ENCODE data around the gene IMP4. TPM values are rescaled to one million over a fixed set of nuclear protein-coding genes. Genes with fewer than 3 reads are reported as not detected.

The IMP4 gene
- total and polyA plus RNA-seq, 2 experiments from 2014 or later, result 87.8 to 147 TPM

DNA sequence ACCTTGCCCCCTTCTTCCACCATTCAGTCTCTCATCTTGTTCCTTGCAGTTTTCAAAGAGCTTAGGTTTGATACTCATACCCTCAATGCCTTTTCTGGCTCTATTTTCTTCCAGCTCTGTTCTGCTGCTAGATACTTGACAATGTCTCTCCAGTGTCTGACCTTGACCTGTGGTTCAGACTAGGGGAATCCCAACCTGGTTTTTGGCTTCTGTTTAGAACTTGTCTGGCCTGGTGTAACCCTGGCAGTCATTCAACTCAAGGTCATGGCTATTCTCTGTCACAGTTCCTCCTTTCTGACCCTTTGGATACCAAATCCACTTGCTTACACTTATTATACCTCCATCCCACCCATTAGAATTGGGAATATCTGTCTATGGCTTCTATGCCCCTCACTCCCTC lies 31.8 kb upstream of the IMP4 start:
- peaks cover 2% of the 10 kb centered on the region for H3K27me3 Mint-ChIP-seq (ENCODE audit: insufficient read depth, low read depth, poor library complexity)

More for the DNA sequence above, 31.8 kb upstream of the IMP4 start:
- ATAC-seq (no peak), DNase-seq (ENCODE audit: low spot score) (no peak)
- Histone ChIP-seq H3K36me3 (ENCODE audit: insufficient read depth) (no peaks in the 10 kb centered on the region), H3K4me2 (no peak overlapping the region), H3K4me3 (no peak overlapping the region), H3F3A (replicated peaks; ENCODE audit: low read depth) (no peaks in the 10 kb centered on the region), H3K4me1 (ENCODE audit: insufficient read depth) (no peaks in the 10 kb centered on the region), H3K27ac (ENCODE audit: low read depth) (no peak overlapping the region), H4K20me1 (replicated peaks; ENCODE audit: insufficient read depth) (no peaks in the 10 kb centered on the region), H3K79me2 (replicated peaks; ENCODE audit: insufficient read depth) (no peaks in the 10 kb centered on the region), H3K9me2 (ENCODE audit: insufficient read depth) (no peaks in the 10 kb centered on the region), H2AFZ (no peak overlapping the region), H3K27me3 (ENCODE audit: insufficient read depth) (no peaks in the 10 kb centered on the region)
- Mint-ChIP-seq H3K27ac (no peak overlapping the region), H3K4me1 (no peaks in the 10 kb centered on the region), H3K9me3 (no peaks in the 10 kb centered on the region; the same call in 2 of the 3 replicates), H3K36me3 (ENCODE audit: low read depth) (no peaks in the 10 kb centered on the region), H3K4me3 (no peak overlapping the region)
- TF ChIP-seq ZNF114 (CRISPR knock-in tag; IDR thresholded peaks at IDR 0.05), result no peak
- TF ChIP-seq CREB1 (CRISPR knock-in tag; IDR thresholded peaks at IDR 0.05; ENCODE audit: low read depth), result no peak
- TF ChIP-seq, protein P1, sequence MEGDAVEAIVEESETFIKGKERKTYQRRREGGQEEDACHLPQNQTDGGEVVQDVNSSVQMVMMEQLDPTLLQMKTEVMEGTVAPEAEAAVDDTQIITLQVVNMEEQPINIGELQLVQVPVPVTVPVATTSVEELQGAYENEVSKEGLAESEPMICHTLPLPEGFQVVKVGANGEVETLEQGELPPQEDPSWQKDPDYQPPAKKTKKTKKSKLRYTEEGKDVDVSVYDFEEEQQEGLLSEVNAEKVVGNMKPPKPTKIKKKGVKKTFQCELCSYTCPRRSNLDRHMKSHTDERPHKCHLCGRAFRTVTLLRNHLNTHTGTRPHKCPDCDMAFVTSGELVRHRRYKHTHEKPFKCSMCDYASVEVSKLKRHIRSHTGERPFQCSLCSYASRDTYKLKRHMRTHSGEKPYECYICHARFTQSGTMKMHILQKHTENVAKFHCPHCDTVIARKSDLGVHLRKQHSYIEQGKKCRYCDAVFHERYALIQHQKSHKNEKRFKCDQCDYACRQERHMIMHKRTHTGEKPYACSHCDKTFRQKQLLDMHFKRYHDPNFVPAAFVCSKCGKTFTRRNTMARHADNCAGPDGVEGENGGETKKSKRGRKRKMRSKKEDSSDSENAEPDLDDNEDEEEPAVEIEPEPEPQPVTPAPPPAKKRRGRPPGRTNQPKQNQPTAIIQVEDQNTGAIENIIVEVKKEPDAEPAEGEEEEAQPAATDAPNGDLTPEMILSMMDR (conservative IDR thresholded peaks at IDR 0.05; ENCODE audit: low read depth in 2 of 2), result no peak
- TF ChIP-seq POLR2AphosphoS5 (IDR thresholded peaks at IDR 0.05; ENCODE audit: low read depth), result no peak
- no peak for TF ChIP-seq EZH2 (IDR thresholded peaks at IDR 0.05; ENCODE audit: low read depth, unreplicated experiment)
- no peak for TF ChIP-seq EZH2phosphoT487 (IDR thresholded peaks at IDR 0.05; ENCODE audit: unreplicated experiment)
- TF ChIP-seq ZNF331 (CRISPR knock-in tag; IDR thresholded peaks at IDR 0.05; ENCODE audit: low read depth), result no peak
- TF ChIP-seq JUNB (IDR thresholded peaks at IDR 0.05; ENCODE audit: unreplicated experiment), result no peak
- no peak for TF ChIP-seq NANOG (IDR thresholded peaks at IDR 0.05; ENCODE audit: borderline replicate concordance)
- TF ChIP-seq, protein P2, sequence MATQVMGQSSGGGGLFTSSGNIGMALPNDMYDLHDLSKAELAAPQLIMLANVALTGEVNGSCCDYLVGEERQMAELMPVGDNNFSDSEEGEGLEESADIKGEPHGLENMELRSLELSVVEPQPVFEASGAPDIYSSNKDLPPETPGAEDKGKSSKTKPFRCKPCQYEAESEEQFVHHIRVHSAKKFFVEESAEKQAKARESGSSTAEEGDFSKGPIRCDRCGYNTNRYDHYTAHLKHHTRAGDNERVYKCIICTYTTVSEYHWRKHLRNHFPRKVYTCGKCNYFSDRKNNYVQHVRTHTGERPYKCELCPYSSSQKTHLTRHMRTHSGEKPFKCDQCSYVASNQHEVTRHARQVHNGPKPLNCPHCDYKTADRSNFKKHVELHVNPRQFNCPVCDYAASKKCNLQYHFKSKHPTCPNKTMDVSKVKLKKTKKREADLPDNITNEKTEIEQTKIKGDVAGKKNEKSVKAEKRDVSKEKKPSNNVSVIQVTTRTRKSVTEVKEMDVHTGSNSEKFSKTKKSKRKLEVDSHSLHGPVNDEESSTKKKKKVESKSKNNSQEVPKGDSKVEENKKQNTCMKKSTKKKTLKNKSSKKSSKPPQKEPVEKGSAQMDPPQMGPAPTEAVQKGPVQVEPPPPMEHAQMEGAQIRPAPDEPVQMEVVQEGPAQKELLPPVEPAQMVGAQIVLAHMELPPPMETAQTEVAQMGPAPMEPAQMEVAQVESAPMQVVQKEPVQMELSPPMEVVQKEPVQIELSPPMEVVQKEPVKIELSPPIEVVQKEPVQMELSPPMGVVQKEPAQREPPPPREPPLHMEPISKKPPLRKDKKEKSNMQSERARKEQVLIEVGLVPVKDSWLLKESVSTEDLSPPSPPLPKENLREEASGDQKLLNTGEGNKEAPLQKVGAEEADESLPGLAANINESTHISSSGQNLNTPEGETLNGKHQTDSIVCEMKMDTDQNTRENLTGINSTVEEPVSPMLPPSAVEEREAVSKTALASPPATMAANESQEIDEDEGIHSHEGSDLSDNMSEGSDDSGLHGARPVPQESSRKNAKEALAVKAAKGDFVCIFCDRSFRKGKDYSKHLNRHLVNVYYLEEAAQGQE (IDR thresholded peaks at IDR 0.05; ENCODE audit: unreplicated experiment), result no peak
- TF ChIP-seq, protein P3, sequence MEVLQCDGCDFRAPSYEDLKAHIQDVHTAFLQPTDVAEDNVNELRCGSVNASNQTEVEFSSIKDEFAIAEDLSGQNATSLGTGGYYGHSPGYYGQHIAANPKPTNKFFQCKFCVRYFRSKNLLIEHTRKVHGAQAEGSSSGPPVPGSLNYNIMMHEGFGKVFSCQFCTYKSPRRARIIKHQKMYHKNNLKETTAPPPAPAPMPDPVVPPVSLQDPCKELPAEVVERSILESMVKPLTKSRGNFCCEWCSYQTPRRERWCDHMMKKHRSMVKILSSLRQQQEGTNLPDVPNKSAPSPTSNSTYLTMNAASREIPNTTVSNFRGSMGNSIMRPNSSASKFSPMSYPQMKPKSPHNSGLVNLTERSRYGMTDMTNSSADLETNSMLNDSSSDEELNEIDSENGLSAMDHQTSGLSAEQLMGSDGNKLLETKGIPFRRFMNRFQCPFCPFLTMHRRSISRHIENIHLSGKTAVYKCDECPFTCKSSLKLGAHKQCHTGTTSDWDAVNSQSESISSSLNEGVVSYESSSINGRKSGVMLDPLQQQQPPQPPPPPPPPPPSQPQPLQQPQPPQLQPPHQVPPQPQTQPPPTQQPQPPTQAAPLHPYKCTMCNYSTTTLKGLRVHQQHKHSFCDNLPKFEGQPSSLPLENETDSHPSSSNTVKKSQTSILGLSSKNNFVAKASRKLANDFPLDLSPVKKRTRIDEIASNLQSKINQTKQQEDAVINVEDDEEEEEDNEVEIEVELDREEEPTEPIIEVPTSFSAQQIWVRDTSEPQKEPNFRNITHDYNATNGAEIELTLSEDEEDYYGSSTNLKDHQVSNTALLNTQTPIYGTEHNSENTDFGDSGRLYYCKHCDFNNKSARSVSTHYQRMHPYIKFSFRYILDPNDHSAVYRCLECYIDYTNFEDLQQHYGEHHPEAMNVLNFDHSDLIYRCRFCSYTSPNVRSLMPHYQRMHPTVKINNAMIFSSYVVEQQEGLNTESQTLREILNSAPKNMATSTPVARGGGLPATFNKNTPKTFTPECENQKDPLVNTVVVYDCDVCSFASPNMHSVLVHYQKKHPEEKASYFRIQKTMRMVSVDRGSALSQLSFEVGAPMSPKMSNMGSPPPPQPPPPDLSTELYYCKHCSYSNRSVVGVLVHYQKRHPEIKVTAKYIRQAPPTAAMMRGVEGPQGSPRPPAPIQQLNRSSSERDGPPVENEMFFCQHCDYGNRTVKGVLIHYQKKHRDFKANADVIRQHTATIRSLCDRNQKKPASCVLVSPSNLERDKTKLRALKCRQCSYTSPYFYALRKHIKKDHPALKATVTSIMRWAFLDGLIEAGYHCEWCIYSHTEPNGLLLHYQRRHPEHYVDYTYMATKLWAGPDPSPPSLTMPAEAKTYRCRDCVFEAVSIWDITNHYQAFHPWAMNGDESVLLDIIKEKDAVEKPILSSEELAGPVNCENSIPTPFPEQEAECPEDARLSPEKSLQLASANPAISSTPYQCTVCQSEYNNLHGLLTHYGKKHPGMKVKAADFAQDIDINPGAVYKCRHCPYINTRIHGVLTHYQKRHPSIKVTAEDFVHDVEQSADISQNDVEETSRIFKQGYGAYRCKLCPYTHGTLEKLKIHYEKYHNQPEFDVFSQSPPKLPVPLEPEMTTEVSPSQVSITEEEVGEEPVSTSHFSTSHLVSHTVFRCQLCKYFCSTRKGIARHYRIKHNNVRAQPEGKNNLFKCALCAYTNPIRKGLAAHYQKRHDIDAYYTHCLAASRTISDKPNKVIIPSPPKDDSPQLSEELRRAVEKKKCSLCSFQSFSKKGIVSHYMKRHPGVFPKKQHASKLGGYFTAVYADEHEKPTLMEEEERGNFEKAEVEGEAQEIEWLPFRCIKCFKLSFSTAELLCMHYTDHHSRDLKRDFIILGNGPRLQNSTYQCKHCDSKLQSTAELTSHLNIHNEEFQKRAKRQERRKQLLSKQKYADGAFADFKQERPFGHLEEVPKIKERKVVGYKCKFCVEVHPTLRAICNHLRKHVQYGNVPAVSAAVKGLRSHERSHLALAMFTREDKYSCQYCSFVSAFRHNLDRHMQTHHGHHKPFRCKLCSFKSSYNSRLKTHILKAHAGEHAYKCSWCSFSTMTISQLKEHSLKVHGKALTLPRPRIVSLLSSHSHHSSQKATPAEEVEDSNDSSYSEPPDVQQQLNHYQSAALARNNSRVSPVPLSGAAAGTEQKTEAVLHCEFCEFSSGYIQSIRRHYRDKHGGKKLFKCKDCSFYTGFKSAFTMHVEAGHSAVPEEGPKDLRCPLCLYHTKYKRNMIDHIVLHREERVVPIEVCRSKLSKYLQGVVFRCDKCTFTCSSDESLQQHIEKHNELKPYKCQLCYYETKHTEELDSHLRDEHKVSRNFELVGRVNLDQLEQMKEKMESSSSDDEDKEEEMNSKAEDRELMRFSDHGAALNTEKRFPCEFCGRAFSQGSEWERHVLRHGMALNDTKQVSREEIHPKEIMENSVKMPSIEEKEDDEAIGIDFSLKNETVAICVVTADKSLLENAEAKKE (CRISPR knock-in tag; IDR thresholded peaks at IDR 0.05), result no peak
- TF ChIP-seq, protein P4, sequence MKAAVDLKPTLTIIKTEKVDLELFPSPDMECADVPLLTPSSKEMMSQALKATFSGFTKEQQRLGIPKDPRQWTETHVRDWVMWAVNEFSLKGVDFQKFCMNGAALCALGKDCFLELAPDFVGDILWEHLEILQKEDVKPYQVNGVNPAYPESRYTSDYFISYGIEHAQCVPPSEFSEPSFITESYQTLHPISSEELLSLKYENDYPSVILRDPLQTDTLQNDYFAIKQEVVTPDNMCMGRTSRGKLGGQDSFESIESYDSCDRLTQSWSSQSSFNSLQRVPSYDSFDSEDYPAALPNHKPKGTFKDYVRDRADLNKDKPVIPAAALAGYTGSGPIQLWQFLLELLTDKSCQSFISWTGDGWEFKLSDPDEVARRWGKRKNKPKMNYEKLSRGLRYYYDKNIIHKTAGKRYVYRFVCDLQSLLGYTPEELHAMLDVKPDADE (IDR thresholded peaks at IDR 0.05), result no peak

All from GM23338 (cell line).